Stomach (tissue), 9 donors: ENCODE results near the gene ZGLP1. TPM values are rescaled to one million over a fixed set of nuclear protein-coding genes. Genes with fewer than 3 reads are reported as not detected.

Source experiments
- DNase-seq, 2 donors: peaks; one replicate each; pipeline versions ENCODE4 v3.0.0 to v3.0.0-alpha.2; 2013 to 2019
- H3K27ac ChIP-seq, 5 donors: fragments of 200-600 bp in 4 of 5; sonication (generic) in 4 of 5; one replicate each; pipeline ENCODE4 v1.5.1; 2013 to 2019; ENCODE audit warnings: mild to moderate bottlenecking in 1 of 5, moderate library complexity in 1 of 5
- H3K27me3 ChIP-seq, 3 donors: fragments of 200-600 bp; sonication (generic); one replicate each; pipeline ENCODE4 v1.5.1; 2017 to 2019; ENCODE audit warnings: mixed run types in 1 of 3
- H3K36me3 ChIP-seq, 4 donors: fragments of 200-600 bp; sonication (generic); 1 replicate in 3 of 4; 2 replicates in 1 of 4; pipeline ENCODE4 v1.5.1; 2016 to 2019
- H3K4me1 ChIP-seq, 4 donors: fragments of 200-600 bp; sonication (generic); one replicate each; pipeline ENCODE4 v1.5.1; 2016 to 2019
- H3K4me3 ChIP-seq, 4 donors: fragments of 200-600 bp; sonication (generic) in 3 of 4; one replicate each; pipeline ENCODE4 v1.5.1; 2016 to 2019; ENCODE audit warnings: mild to moderate bottlenecking in 1 of 4
- H3K9me3 ChIP-seq, 4 donors: fragments of 200-600 bp; sonication (generic); one replicate each; pipeline ENCODE4 v1.5.1; 2016 to 2019
- EP300 ChIP-seq: sonication (generic); formaldehyde crosslinking; IDR thresholded peaks from one replicate; pipeline ENCODE4 v1.6.1; 2017; ENCODE audit warnings: antibody characterized with exemption
- POLR2A ChIP-seq, 4 donors: fragments of 450-650 bp; IDR thresholded peaks; one replicate each; pipeline ENCODE4 v1.6.1; 2016; ENCODE audit warnings: antibody characterized with exemption in 4 of 4, control low read depth in 2 of 4, mild to moderate bottlenecking in 1 of 4, moderate library complexity in 1 of 4
- POLR2AphosphoS5 ChIP-seq, 3 donors: sonication (generic); formaldehyde crosslinking; IDR thresholded peaks; one replicate each; pipeline ENCODE4 v1.6.1; 2016; ENCODE audit warnings: antibody characterized with exemption in 3 of 3
- WGBS, 5 donors: extraction: QIAGEN DNeasy Blood & Tissue Kit in 3 of 5; methylation state at CpG; one replicate each; pipeline versions ENCODE4 v1.1.5 to v1.1.7; 2013 to 2018; 5-methylcytosine and 5-hydroxymethylcytosine counted together
- intact Hi-C: fragments of 100-400 bp; cut with DNase I; formaldehyde crosslinking; loops from one replicate; pipeline ENCODE4 v1.15.1; 2023; ENCODE audit warnings: low total_unique reads
- polyA plus RNA-seq, 3 donors: library from polyadenylated mRNA; stranded (reverse); fragments of 200-250 nt; gene quantifications; one replicate each; pipeline ENCODE4 v1.2.3, GENCODE V29; 2013
- total RNA-seq, 5 donors: library from RNA; depleted of rRNA; stranded (reverse); fragments of >200 nt; gene quantifications; one replicate each; pipeline versions ENCODE4 v1.1.0 to v1.2.3, GENCODE V29; 2014 to 2016
- TF ChIP-seq, protein P1 (sequence below), 7 experiments: fragments of 450-650 bp in 4 of 7; fragments of 200-600 bp in 3 of 7; sonication (generic) in 3 of 7; IDR thresholded peaks; one replicate each; pipeline ENCODE4 v1.5.1; 2016 to 2019; ENCODE audit warnings: antibody characterized with exemption in 7 of 7, control low read depth in 2 of 7, mild to moderate bottlenecking in 1 of 7
- donor health status: healthy with polysubstance abuse.
- donor health status: Bipolar disorder and iron deficiency.
- donor health status: healthy.

ZGLP1 gene
- total and polyA plus RNA-seq, 8 donors: 2.2 to 8.6 (median 3.7) TPM; not detected in 3

GRCh38 chr19:10268071-10268470 is 41.5 kb downstream of the ZGLP1 start:
- TF ChIP-seq EP300: no peak
- no peak for TF ChIP-seq POLR2A (IDR thresholded peaks at IDR 0.05)
- TF ChIP-seq POLR2AphosphoS5 (IDR thresholded peaks at IDR 0.05): peak in 1 of 3 donors; percentile 12
- Histone ChIP-seq H3K36me3 (no peaks in the 10 kb centered on the region), H3K4me3 (no peak overlapping the region), H3K27ac (peak overlapping the region in 3 of 5 donors; percentile 41 to 89 (median 56)), H3K9me3 (no peaks in the 10 kb centered on the region), H3K27me3 (peaks cover 0 to 35% (median 0%) of the 10 kb centered on the region in 3 donors), H3K4me1 (peaks cover 16 to 38% (median 22%) of the 10 kb centered on the region in 4 donors)
- no peak for DNase-seq
- intact Hi-C loops: loop anchor here (5.0 kb wide), 1 partner anchor 124 kb away; no protein-coding TSS in a partner anchor
- WGBS, 5 donors: 67 to 73% (median 72%) methylated on average over 6 of the region's 6 CpGs

GRCh38 chr19:10266706-10267105 is 42.9 kb downstream of the ZGLP1 start:
- intact Hi-C loops: loop anchor here (5.0 kb wide), 1 partner anchor 126 kb away; no protein-coding TSS in a partner anchor
- Histone ChIP-seq H3K36me3 (no peaks in the 10 kb centered on the region), H3K4me3 (no peak overlapping the region), H3K27me3 (peaks cover 0 to 31% (median 0%) of the 10 kb centered on the region in 3 donors), H3K4me1 (peaks cover 13 to 26% (median 20%) of the 10 kb centered on the region in 4 donors), H3K9me3 (no peaks in the 10 kb centered on the region), H3K27ac (no peak overlapping the region)
- TF ChIP-seq POLR2A (IDR thresholded peaks at IDR 0.05) (no peak), EP300 (no peak), POLR2AphosphoS5 (IDR thresholded peaks at IDR 0.05) (no peak)
- TF ChIP-seq, protein P1, sequence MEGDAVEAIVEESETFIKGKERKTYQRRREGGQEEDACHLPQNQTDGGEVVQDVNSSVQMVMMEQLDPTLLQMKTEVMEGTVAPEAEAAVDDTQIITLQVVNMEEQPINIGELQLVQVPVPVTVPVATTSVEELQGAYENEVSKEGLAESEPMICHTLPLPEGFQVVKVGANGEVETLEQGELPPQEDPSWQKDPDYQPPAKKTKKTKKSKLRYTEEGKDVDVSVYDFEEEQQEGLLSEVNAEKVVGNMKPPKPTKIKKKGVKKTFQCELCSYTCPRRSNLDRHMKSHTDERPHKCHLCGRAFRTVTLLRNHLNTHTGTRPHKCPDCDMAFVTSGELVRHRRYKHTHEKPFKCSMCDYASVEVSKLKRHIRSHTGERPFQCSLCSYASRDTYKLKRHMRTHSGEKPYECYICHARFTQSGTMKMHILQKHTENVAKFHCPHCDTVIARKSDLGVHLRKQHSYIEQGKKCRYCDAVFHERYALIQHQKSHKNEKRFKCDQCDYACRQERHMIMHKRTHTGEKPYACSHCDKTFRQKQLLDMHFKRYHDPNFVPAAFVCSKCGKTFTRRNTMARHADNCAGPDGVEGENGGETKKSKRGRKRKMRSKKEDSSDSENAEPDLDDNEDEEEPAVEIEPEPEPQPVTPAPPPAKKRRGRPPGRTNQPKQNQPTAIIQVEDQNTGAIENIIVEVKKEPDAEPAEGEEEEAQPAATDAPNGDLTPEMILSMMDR (IDR thresholded peaks at IDR 0.05): no peak
- 62 to 74% (median 66%) methylated on average over 7 of the region's 7 CpGs for WGBS, 5 donors
- DNase-seq: no peak

GRCh38 chr19:10262771-10263170 is 46.8 kb downstream of the ZGLP1 start:
- DNase-seq: no peak
- intact Hi-C loops: no loop called here
- Histone ChIP-seq H3K36me3 (peaks cover 10 to 22% (median 14%) of the 10 kb centered on the region in 4 donors), H3K4me3 (no peak overlapping the region), H3K27ac (no peak overlapping the region), H3K27me3 (no peaks in the 10 kb centered on the region), H3K4me1 (peaks cover 10 to 33% (median 21%) of the 10 kb centered on the region in 4 donors), H3K9me3 (no peaks in the 10 kb centered on the region)
- TF ChIP-seq, protein P1 (IDR thresholded peaks at IDR 0.05): no peak
- TF ChIP-seq EP300 (no peak), POLR2A (IDR thresholded peaks at IDR 0.05) (no peak), POLR2AphosphoS5 (IDR thresholded peaks at IDR 0.05) (no peak)
- 73 to 81% (median 76%) methylated on average over 7 of the region's 7 CpGs for WGBS, 5 donors

DNA sequence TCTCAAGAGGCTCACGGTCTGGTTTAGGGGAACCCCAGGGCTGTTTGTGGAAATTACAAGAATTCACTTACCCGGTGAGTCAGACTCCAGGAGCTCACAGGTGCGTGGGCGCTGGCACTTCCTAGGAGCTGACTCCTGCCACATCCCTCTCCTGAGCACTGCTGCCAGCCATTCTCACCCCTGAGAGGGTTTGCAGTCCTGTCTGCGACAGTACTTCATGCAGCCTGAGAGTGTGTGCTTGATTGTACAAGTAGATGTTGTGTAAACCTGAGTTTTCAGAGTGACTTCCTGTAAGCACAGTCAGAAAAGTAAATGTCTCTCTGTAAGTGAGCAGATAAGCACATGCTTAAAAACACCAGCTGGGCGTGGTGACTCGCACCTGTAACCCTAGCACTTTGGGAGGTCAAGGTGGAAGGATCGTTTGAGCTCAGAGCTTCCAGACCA is 49.5 kb downstream of the ZGLP1 start:
- H3K4me1 ChIP-seq: peaks cover 10 to 33% (median 21%) of the 10 kb centered on the region in 4 donors
- H3K4me3 ChIP-seq: peak overlapping the region in 1 of 4 donors; percentile 34
- no peaks in the 10 kb centered on the region for H3K27me3 ChIP-seq
- H3K27ac ChIP-seq: peak overlapping the region; percentile 9 to 78 (median 67)
- DNase-seq: peak; percentile 44 to 53
- peak in 2 of 3 donors; percentile 52 to 75 for TF ChIP-seq POLR2AphosphoS5 (IDR thresholded peaks at IDR 0.05)
- no peak for TF ChIP-seq EP300
- 23 to 49% (median 39%) methylated on average over 8 of the region's 8 CpGs for WGBS, 5 donors
- peaks cover 32 to 48% (median 40%) of the 10 kb centered on the region in 4 donors for H3K36me3 ChIP-seq
- intact Hi-C loops: no loop called here
- no peaks in the 10 kb centered on the region for H3K9me3 ChIP-seq

- no peaks in the 10 kb centered on the region for H3K9me3 ChIP-seq
- peaks cover 40 to 56% (median 49%) of the 10 kb centered on the region in 4 donors for H3K36me3 ChIP-seq
- peak overlapping the region in 2 of 4 donors; percentile 3 to 34 for H3K4me3 ChIP-seq
- peak overlapping the region; percentile 23 to 78 (median 67) for H3K27ac ChIP-seq
- DNase-seq: peak; percentile 95 to 96
- intact Hi-C loops: loop anchor here (10.0 kb wide), 1 partner anchor 145 kb away; the partner anchor contains the start of genes EIF3G and P2RY11
- TF ChIP-seq, protein P1 (IDR thresholded peaks at IDR 0.05): peak in 4 of 7 experiments; percentile 44 to 69 (median 69)
- TF ChIP-seq POLR2A (IDR thresholded peaks at IDR 0.05) (no peak), POLR2AphosphoS5 (IDR thresholded peaks at IDR 0.05) (peak in 2 of 3 donors; percentile 8 to 51)
- WGBS, 5 donors: 36 to 56% (median 54%) methylated on average over 21 to 32 of the region's 32 CpGs
- peaks cover 10 to 33% (median 21%) of the 10 kb centered on the region in 4 donors for H3K4me1 ChIP-seq
- no peaks in the 10 kb centered on the region for H3K27me3 ChIP-seq
Observed at GRCh38 chr19:10259162-10259905, 50.3 kb downstream of the ZGLP1 start.
